Gastroesophageal sphincter (tissue), 3 donors: ENCODE data around the gene CCDC185.

ENCODE experiments used
- POLR2A ChIP-seq, 2 donors: fragments of 450-650 bp; IDR thresholded peaks; one replicate each; pipeline ENCODE4 v1.6.1; 2017; ENCODE audit warnings: antibody characterized with exemption in 2 of 2, mild to moderate bottlenecking in 2 of 2, moderate library complexity in 1 of 2
- TF ChIP-seq, protein P1 (sequence below), 4 experiments: fragments of 200-600 bp in 2 of 4; fragments of 450-650 bp in 2 of 4; sonication (generic) in 1 of 4; IDR thresholded peaks; one replicate each; pipeline ENCODE4 v1.5.1; 2017 to 2019; ENCODE audit warnings: antibody characterized with exemption in 4 of 4, mild to moderate bottlenecking in 2 of 4, moderate library complexity in 2 of 4

GRCh38 chr1:223403184-223403815, 10.1 kb downstream of the CCDC185 start:
- TF ChIP-seq POLR2A (IDR thresholded peaks at IDR 0.05) = no peak
- TF ChIP-seq, protein P1, sequence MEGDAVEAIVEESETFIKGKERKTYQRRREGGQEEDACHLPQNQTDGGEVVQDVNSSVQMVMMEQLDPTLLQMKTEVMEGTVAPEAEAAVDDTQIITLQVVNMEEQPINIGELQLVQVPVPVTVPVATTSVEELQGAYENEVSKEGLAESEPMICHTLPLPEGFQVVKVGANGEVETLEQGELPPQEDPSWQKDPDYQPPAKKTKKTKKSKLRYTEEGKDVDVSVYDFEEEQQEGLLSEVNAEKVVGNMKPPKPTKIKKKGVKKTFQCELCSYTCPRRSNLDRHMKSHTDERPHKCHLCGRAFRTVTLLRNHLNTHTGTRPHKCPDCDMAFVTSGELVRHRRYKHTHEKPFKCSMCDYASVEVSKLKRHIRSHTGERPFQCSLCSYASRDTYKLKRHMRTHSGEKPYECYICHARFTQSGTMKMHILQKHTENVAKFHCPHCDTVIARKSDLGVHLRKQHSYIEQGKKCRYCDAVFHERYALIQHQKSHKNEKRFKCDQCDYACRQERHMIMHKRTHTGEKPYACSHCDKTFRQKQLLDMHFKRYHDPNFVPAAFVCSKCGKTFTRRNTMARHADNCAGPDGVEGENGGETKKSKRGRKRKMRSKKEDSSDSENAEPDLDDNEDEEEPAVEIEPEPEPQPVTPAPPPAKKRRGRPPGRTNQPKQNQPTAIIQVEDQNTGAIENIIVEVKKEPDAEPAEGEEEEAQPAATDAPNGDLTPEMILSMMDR (IDR thresholded peaks at IDR 0.05) = no peak
